H9 (cell line): Measurements from ENCODE around the gene OTUB2. TPM values are rescaled to one million over a fixed set of nuclear protein-coding genes. Genes with fewer than 3 reads are reported as not detected.
A peak's percentile ranks its signal among the peaks of the same experiment; 100 is the strongest.

Source experiments
- DNase-seq: peaks from one replicate; pipeline ENCODE4 v3.0.0-alpha.2; 2017
- H2AFZ ChIP-seq: one replicate; pipeline ENCODE4 v1.6.1; 2013; ENCODE audit warnings: mild to moderate bottlenecking, low read length, control low read depth, moderate library complexity
- H2AK5ac ChIP-seq: 2 replicates; pipeline ENCODE4 v1.6.1; 2013; ENCODE audit warnings: low read length, control low read depth, mixed read lengths; ENCODE audit not compliant: insufficient read length
- H2BK120ac ChIP-seq: one replicate; pipeline ENCODE4 v1.6.1; 2013; ENCODE audit warnings: low read depth, mild to moderate bottlenecking, low read length, control low read depth, inconsistent platforms; ENCODE audit not compliant: poor library complexity, severe bottlenecking
- H2BK12ac ChIP-seq: 2 replicates; pipeline ENCODE4 v1.6.1; 2013; ENCODE audit warnings: low read length, control low read depth, mixed read lengths, low read depth; ENCODE audit not compliant: insufficient read length
- H2BK15ac ChIP-seq: 2 replicates; pipeline ENCODE4 v1.6.1; 2013; ENCODE audit warnings: low read depth, low read length, control low read depth
- H2BK20ac ChIP-seq: one replicate; pipeline ENCODE4 v1.6.1; 2013; ENCODE audit warnings: low read depth, mild to moderate bottlenecking, low read length, control low read depth, inconsistent platforms; ENCODE audit not compliant: poor library complexity, severe bottlenecking
- H2BK5ac ChIP-seq: 2 replicates; pipeline ENCODE4 v1.6.1; 2013; ENCODE audit warnings: low read length, control low read depth, mixed read lengths; ENCODE audit not compliant: insufficient read length
- H3K14ac ChIP-seq: 2 replicates; pipeline ENCODE4 v1.6.1; 2013; ENCODE audit warnings: low read length, control low read depth; ENCODE audit not compliant: insufficient read depth
- H3K18ac ChIP-seq: 2 replicates; pipeline ENCODE4 v1.6.1; 2013; ENCODE audit warnings: low read depth, mild to moderate bottlenecking, mixed read lengths, low read length, control low read depth; ENCODE audit not compliant: insufficient read length
- H3K23ac ChIP-seq: 2 replicates; pipeline ENCODE4 v1.6.1; 2013; ENCODE audit warnings: low read length, control low read depth, mixed read lengths, low read depth; ENCODE audit not compliant: insufficient read length
- H3K23me2 ChIP-seq: 2 replicates; pipeline ENCODE4 v1.6.1; 2013; ENCODE audit warnings: low read depth, mild to moderate bottlenecking, mixed read lengths, low read length, control low read depth; ENCODE audit not compliant: insufficient read length, poor library complexity, severe bottlenecking
- H3K27ac ChIP-seq: 2 replicates; pipeline ENCODE4 v1.5.1; 2013; ENCODE audit warnings: low read length, control low read depth, mixed read lengths, low read depth; ENCODE audit not compliant: insufficient read length
- H3K27me3 ChIP-seq: 2 replicates; pipeline ENCODE4 v1.6.1; 2013; ENCODE audit warnings: low read length, control low read depth, inconsistent platforms; ENCODE audit not compliant: insufficient read depth
- H3K4ac ChIP-seq: 2 replicates; pipeline ENCODE4 v1.6.1; 2013; ENCODE audit warnings: low read depth, mild to moderate bottlenecking, control low read depth, inconsistent platforms, low read length, moderate library complexity
- H3K4me1 ChIP-seq: 2 replicates; pipeline ENCODE4 v1.6.1; 2013; ENCODE audit warnings: low read length, control low read depth, inconsistent platforms; ENCODE audit not compliant: insufficient read depth
- H3K4me2 ChIP-seq: 2 replicates; pipeline ENCODE4 v1.6.1; 2013; ENCODE audit warnings: low read length, control low read depth, mixed read lengths; ENCODE audit not compliant: insufficient read length, insufficient read depth
- H3K56ac ChIP-seq: 2 replicates; pipeline ENCODE4 v1.6.1; 2013; ENCODE audit warnings: low read depth, mild to moderate bottlenecking, mixed read lengths, low read length, control low read depth; ENCODE audit not compliant: insufficient read length
- H3K79me1 ChIP-seq: 2 replicates; pipeline ENCODE4 v1.6.1; 2013; ENCODE audit warnings: low read depth, mild to moderate bottlenecking, moderate library complexity, low read length, control low read depth, inconsistent platforms; ENCODE audit not compliant: insufficient read depth, poor library complexity, severe bottlenecking
- H3K79me2 ChIP-seq: 2 replicates; pipeline ENCODE4 v1.6.1; 2013; ENCODE audit warnings: low read length, control low read depth, inconsistent platforms; ENCODE audit not compliant: insufficient read depth
- H3K9ac ChIP-seq: 2 replicates; pipeline ENCODE4 v1.6.1; 2013; ENCODE audit warnings: low read length, control low read depth, mixed read lengths; ENCODE audit not compliant: insufficient read length; ENCODE audit errors: extremely low read depth
- H3K9me3 ChIP-seq: one replicate; pipeline ENCODE4 v1.6.1; 2013; ENCODE audit warnings: low read depth, low read length, inconsistent platforms; ENCODE audit not compliant: control insufficient read depth
- H3T11ph ChIP-seq: one replicate; pipeline ENCODE4 v1.6.1; 2013; ENCODE audit warnings: mild to moderate bottlenecking, low read length, control low read depth, inconsistent platforms
- H4K20me1 ChIP-seq: one replicate; pipeline ENCODE4 v1.6.1; 2013; ENCODE audit not compliant: control insufficient read depth, insufficient read length, insufficient read depth
- H4K5ac ChIP-seq: 2 replicates; pipeline ENCODE4 v1.6.1; 2013; ENCODE audit warnings: low read depth, mild to moderate bottlenecking, mixed read lengths, low read length, control low read depth; ENCODE audit not compliant: insufficient read length
- H4K8ac ChIP-seq: replicated peaks from 2 replicates; pipeline ENCODE4 v1.6.1; 2013; ENCODE audit warnings: low read length, control low read depth, mixed read lengths, low read depth; ENCODE audit not compliant: insufficient read length
- H4K91ac ChIP-seq: 2 replicates; pipeline ENCODE4 v1.6.1; 2013; ENCODE audit warnings: low read depth, mild to moderate bottlenecking, moderate library complexity, mixed read lengths, low read length, control low read depth; ENCODE audit not compliant: insufficient read length
- H3K27ac Mint-ChIP-seq, 3 experiments: 2 replicates in 2 of 3; 3 replicates in 1 of 3; pipeline ENCODE4 v1.8.0; 2020 to 2021; ENCODE audit warnings: mixed read lengths in 3 of 3, mild to moderate bottlenecking in 1 of 3, moderate library complexity in 1 of 3
- H3K27me3 Mint-ChIP-seq: 2 replicates; pipeline ENCODE4 v1.8.0; 2021; ENCODE audit warnings: low read depth, mild to moderate bottlenecking, moderate library complexity, mixed read lengths
- H3K36me3 Mint-ChIP-seq, 3 experiments: 2 replicates in 2 of 3; 3 replicates in 1 of 3; pipeline ENCODE4 v1.8.0; 2020 to 2021; ENCODE audit warnings: low read depth in 3 of 3, mixed read lengths in 3 of 3; ENCODE audit not compliant: insufficient read depth in 1 of 3
- H3K4me1 Mint-ChIP-seq, 2 experiments: 2 replicates each; pipeline ENCODE4 v1.8.0; 2020; ENCODE audit warnings: mixed read lengths in 2 of 2
- H3K4me3 Mint-ChIP-seq, 2 experiments: 2 replicates in 1 of 2; 3 replicates in 1 of 2; pipeline ENCODE4 v1.8.0; 2020 to 2021; ENCODE audit warnings: mild to moderate bottlenecking in 2 of 2, mixed read lengths in 2 of 2, moderate library complexity in 1 of 2
- H3K9me3 Mint-ChIP-seq, 2 experiments: 2 replicates in 1 of 2; 3 replicates in 1 of 2; pipeline ENCODE4 v1.8.0; 2020; ENCODE audit warnings: mild to moderate bottlenecking in 2 of 2, mixed read lengths in 2 of 2, moderate library complexity in 1 of 2
- CTCF ChIP-seq: fragments of 200-600 bp; sonication (generic); conservative IDR thresholded peaks from 3 replicates; pipeline ENCODE4 v1.8.0; 2021; ENCODE audit warnings: antibody characterized with exemption, mild to moderate bottlenecking
- WGBS: extraction: QIAGEN DNeasy Blood & Tissue Kit; methylation state at CpG from one replicate; pipeline ENCODE4 v1.1.7; 2013; ENCODE audit warnings: missing lambda C conversion rate, low lambda C conversion rate, mixed read lengths; ENCODE audit not compliant: insufficient read length; ENCODE audit errors: extremely low coverage; 5-methylcytosine and 5-hydroxymethylcytosine counted together
- total RNA-seq: library from RNA; stranded (reverse); gene quantifications from 2 replicates; pipeline ENCODE4 v1.2.1, GENCODE V29; 2021

Gene OTUB2
- total RNA-seq, 1 experiment from 2014 or later: 3.6 TPM

- peaks cover 2% of the 10 kb centered on the region; the same call in 1 of the 2 replicates for H3K27me3 Mint-ChIP-seq
- Histone ChIP-seq H2BK120ac (no peak overlapping the region), H2BK15ac (no peak overlapping the region), H3K23me2 (no peaks in the 10 kb centered on the region), H3T11ph (no peak overlapping the region), H3K9ac (no peak overlapping the region), H3K23ac (no peak overlapping the region), H3K56ac (no peak overlapping the region), H4K8ac (no peak overlapping the region), H2BK5ac (no peak overlapping the region), H3K4me1 (no peaks in the 10 kb centered on the region; the same call in 1 of the 2 replicates), H3K79me2 (no peaks in the 10 kb centered on the region), H3K14ac (no peak overlapping the region), H3K27me3 (no peaks in the 10 kb centered on the region), H3K79me1 (no peaks in the 10 kb centered on the region), H2AFZ (no peak overlapping the region), H4K20me1 (no peaks in the 10 kb centered on the region), H3K27ac (no peak overlapping the region), H2BK12ac (no peak overlapping the region), H2BK20ac (no peak overlapping the region), H3K9me3 (no peaks in the 10 kb centered on the region), H3K18ac (peak overlapping the region; percentile 13), H4K91ac (no peak overlapping the region), H4K5ac (no peak overlapping the region), H3K4me2 (no peak overlapping the region), H3K4ac (no peak overlapping the region), H2AK5ac (no peak overlapping the region)
- no peak overlapping the region; a peak in 1 of 7 replicates for H3K27ac Mint-ChIP-seq
- no peak for TF ChIP-seq CTCF
- H3K4me3 Mint-ChIP-seq: no peak overlapping the region
- DNase-seq: no peak
- H3K4me1 Mint-ChIP-seq: peaks cover 14 to 36% of the 10 kb centered on the region in 2 experiments
- WGBS: no CpG with 5 or more reads among the region's 5 CpGs
- H3K9me3 Mint-ChIP-seq: no peaks in the 10 kb centered on the region
- no peaks in the 10 kb centered on the region for H3K36me3 Mint-ChIP-seq
Measured at GRCh38 chr14:93977171-93977570, 49.0 kb upstream of the OTUB2 start.
